IPS-18c (cell line): ENCODE data around the gene RHOB.
"Not testable (repeated sequence)": the region's sequence is repeated elsewhere in the genome, so short reads cannot be mapped to it uniquely, and the experiment has no call there.

Experiments
- H3K4me3 ChIP-seq: 2 replicates; pipeline ENCODE4 v1.7.0; 2013; ENCODE audit warnings: low read depth, mild to moderate bottlenecking, low read length, moderate library complexity; ENCODE audit not compliant: insufficient read depth
- H3K9me3 ChIP-seq: one replicate; pipeline ENCODE4 v1.6.1; 2013; ENCODE audit warnings: mild to moderate bottlenecking, low read length, moderate library complexity; ENCODE audit not compliant: control insufficient read depth, insufficient read depth

RHOB gene

GRCh38 chr2:20491739-20492531 lies 45.1 kb downstream of the RHOB start:
- H3K4me3 ChIP-seq = no peak overlapping the region

GRCh38 chr2:20493095-20493494 lies 46.2 kb downstream of the RHOB start:
- not testable (repeated sequence) for H3K9me3 ChIP-seq, H3K4me3 ChIP-seq

More at GRCh38 chr2:20491739-20492531, 45.1 kb downstream of the RHOB start:
- H3K9me3 ChIP-seq = peaks cover 3% of the 10 kb centered on the region

GRCh38 chr2:20494241-20494640 lies 47.4 kb downstream of the RHOB start:
- peaks cover 3% of the 10 kb centered on the region for H3K9me3 ChIP-seq
- H3K4me3 ChIP-seq = no peak overlapping the region

- Histone ChIP-seq H3K9me3 (no peaks in the 10 kb centered on the region), H3K4me3 (no peak overlapping the region)
Observed at GRCh38 chr2:20496076-20496872, 49.4 kb downstream of the RHOB start.

GRCh38 chr2:20496942-20497341 lies 50.1 kb downstream of the RHOB start:
- no peaks in the 10 kb centered on the region for H3K9me3 ChIP-seq
- no peak overlapping the region for H3K4me3 ChIP-seq
